Stomach smooth muscle (tissue), 2 donors: ENCODE results near the gene USP3.

Experiments
- H3K27ac ChIP-seq: one replicate; pipeline ENCODE4 v1.7.0; 2013; ENCODE audit warnings: mild to moderate bottlenecking, low read length, inconsistent platforms
- H3K27me3 ChIP-seq, 2 donors: one replicate each; pipeline ENCODE4 v1.7.0; 2013; ENCODE audit warnings: low read length in 2 of 2; ENCODE audit not compliant: insufficient read depth in 2 of 2, control insufficient read depth in 1 of 2
- H3K36me3 ChIP-seq, 2 donors: one replicate each; pipeline ENCODE4 v1.7.0; 2013; ENCODE audit warnings: low read length in 2 of 2; ENCODE audit not compliant: control insufficient read depth in 2 of 2, insufficient read depth in 2 of 2
- H3K4me1 ChIP-seq: one replicate; pipeline ENCODE4 v1.7.0; 2013; ENCODE audit warnings: low read length; ENCODE audit not compliant: control insufficient read depth, insufficient read depth
- H3K4me3 ChIP-seq, 2 donors: one replicate each; pipeline ENCODE4 v1.7.0; 2013; ENCODE audit warnings: low read length in 2 of 2
- H3K9ac ChIP-seq, 2 donors: one replicate each; pipeline ENCODE4 v1.7.0; 2013; ENCODE audit warnings: low read length in 2 of 2, mild to moderate bottlenecking in 1 of 2
- H3K9me3 ChIP-seq, 2 donors: one replicate each; pipeline ENCODE4 v1.7.0; 2013; ENCODE audit warnings: low read length in 2 of 2; ENCODE audit not compliant: control insufficient read depth in 2 of 2
- donor health status: healthy.
- donor health status: Pancreatic carcinoma.

USP3 gene

GRCh38 chr15:63506537-63507035 lies 2.2 kb downstream of the USP3 start:
- H3K27me3 ChIP-seq, result no peaks in the 10 kb centered on the region
- H3K4me3 ChIP-seq, result peak overlapping the region; percentile 83 to 84
- peak overlapping the region in 1 of 2 donors; percentile 86 for H3K9ac ChIP-seq
- H3K9me3 ChIP-seq, result no peaks in the 10 kb centered on the region
- no peaks in the 10 kb centered on the region for H3K36me3 ChIP-seq
- no peak overlapping the region for H3K27ac ChIP-seq
- H3K4me1 ChIP-seq, result peaks cover 25% of the 10 kb centered on the region

- Histone ChIP-seq H3K4me3 (no peak overlapping the region), H3K27me3 (no peaks in the 10 kb centered on the region), H3K27ac (no peak overlapping the region), H3K9ac (no peak overlapping the region), H3K9me3 (no peaks in the 10 kb centered on the region), H3K4me1 (peaks cover 11% of the 10 kb centered on the region), H3K36me3 (no peaks in the 10 kb centered on the region)
These were observed 3.8 kb downstream of the USP3 start for GRCh38 chr15:63507878-63508818.

GRCh38 chr15:63509056-63509954 lies 4.9 kb downstream of the USP3 start:
- Histone ChIP-seq H3K4me1 (peaks cover 3% of the 10 kb centered on the region), H3K27me3 (no peaks in the 10 kb centered on the region), H3K9ac (no peak overlapping the region), H3K9me3 (no peaks in the 10 kb centered on the region), H3K4me3 (no peak overlapping the region), H3K36me3 (no peaks in the 10 kb centered on the region), H3K27ac (no peak overlapping the region)

DNA sequence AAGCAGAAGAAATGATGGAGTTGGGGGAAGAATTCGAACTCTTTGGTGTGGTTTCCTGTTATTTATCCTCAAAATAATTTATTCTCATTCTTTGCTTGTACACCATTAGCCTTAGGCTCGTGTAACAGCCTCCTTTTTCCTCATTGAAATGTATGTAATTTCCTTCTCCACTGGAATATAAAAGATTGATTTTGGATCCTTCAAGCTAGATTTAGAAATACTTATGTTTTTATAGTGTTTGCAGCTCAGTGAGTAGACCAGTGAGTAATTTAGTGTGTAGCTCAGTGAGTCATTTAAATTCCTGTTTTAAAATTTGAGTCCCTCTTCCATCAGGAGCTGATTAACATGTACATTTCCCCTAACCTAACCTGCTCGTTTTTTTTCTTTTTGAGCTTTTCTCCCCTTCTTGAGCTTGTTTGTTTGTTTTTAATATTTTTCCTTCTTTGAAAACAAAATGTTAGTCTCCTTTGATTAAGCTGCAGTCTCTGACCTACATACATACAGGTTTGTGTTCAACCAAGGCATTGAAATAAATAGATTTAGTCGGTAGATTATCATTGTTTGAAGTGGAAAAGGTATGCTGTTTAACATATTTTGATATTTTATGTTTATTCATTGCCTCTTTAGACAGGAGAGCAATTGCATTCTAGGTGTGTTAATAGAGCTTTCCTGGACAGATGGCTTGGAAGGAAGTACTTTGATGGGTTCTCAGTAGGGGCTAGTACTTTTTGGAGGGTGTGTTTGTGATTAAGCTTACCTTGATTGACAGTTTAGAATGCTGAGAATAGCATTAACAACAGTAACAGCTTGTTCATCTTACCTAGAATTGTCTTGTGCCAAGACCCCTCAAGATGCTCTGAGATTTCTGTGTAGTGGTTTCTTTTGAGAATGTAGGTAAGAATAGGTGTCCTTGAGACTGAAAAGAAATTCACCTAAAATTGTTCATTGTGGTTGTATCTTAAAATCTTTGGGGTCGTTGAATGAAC lies 5.9 kb downstream of the USP3 start:
- H3K27me3 ChIP-seq, result no peaks in the 10 kb centered on the region
- H3K4me1 ChIP-seq, result peaks cover 3% of the 10 kb centered on the region
- no peaks in the 10 kb centered on the region for H3K9me3 ChIP-seq
- no peak overlapping the region for H3K27ac ChIP-seq
- no peaks in the 10 kb centered on the region for H3K36me3 ChIP-seq
- H3K4me3 ChIP-seq, result no peak overlapping the region
- no peak overlapping the region for H3K9ac ChIP-seq

DNA sequence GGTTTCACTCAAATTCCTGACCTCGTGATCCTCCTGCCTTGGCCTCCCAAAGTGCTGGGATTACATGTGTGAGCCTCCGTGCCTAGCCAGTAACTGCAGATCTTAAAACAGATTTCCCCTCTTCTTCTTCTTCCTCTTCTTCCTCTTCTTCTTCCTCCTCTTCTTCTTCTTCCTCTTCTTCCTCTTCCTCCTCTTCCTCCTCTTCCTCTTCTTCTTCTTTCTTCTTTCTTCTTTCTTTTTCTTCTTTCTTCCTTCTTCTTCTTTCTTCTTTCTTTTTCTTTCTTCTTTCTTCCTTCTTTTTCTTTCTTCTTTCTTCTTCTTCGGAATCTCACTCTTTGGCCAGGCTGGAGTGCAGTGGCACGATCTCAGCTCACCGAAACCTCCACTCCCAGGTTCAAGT lies 7.8 kb downstream of the USP3 start:
- Histone ChIP-seq H3K27ac (no peak overlapping the region), H3K4me3 (no peak overlapping the region), H3K36me3 (no peaks in the 10 kb centered on the region), H3K9me3 (no peaks in the 10 kb centered on the region), H3K4me1 (no peaks in the 10 kb centered on the region), H3K9ac (no peak overlapping the region), H3K27me3 (no peaks in the 10 kb centered on the region)

DNA sequence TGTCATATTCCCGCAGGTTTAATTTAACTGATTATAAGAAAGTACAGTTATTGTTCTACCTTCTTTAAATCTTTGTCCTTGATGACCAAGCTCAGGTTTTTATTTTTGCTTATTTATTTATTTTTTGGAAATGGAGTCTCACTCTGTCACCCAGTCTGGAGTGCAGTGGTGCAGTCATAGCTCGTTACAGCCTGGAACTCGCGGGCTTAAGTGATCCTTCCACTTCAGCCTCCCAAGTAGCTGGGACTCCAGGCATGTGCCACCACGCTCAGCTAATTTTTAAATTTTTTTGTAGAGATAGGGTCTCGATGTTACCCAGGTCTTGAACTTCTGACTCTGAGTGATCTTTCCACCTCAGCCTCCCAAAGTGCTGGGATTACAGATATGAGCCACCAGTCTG lies 8.9 kb downstream of the USP3 start:
- H3K27ac ChIP-seq, result no peak overlapping the region

DNA sequence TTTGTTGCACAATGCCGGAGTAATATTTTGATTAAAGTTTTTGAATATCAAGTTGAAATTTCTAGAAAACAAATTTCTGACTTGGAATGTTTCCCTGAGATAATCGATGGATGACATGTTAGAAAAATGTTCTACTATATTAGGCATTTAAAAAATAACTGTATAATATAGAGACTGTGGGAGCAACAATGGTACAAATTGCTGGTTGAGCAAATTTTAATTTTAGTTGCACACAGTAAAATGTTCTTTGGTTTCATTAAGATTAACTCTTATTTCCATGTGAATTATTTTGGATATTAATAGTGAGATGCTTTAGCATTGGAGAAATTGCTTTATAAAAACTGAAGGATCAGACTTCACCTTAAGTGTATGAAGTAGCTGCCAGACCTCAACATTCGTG lies 9.3 kb downstream of the USP3 start:
- Histone ChIP-seq H3K9ac (no peak overlapping the region), H3K27me3 (no peaks in the 10 kb centered on the region), H3K4me1 (no peaks in the 10 kb centered on the region), H3K4me3 (no peak overlapping the region), H3K9me3 (no peaks in the 10 kb centered on the region), H3K36me3 (no peaks in the 10 kb centered on the region), H3K27ac (no peak overlapping the region)

More for the DNA sequence above, 8.9 kb downstream of the USP3 start:
- Histone ChIP-seq H3K9ac (no peak overlapping the region), H3K36me3 (no peaks in the 10 kb centered on the region), H3K4me1 (no peaks in the 10 kb centered on the region), H3K27me3 (no peaks in the 10 kb centered on the region), H3K4me3 (no peak overlapping the region), H3K9me3 (no peaks in the 10 kb centered on the region)

DNA sequence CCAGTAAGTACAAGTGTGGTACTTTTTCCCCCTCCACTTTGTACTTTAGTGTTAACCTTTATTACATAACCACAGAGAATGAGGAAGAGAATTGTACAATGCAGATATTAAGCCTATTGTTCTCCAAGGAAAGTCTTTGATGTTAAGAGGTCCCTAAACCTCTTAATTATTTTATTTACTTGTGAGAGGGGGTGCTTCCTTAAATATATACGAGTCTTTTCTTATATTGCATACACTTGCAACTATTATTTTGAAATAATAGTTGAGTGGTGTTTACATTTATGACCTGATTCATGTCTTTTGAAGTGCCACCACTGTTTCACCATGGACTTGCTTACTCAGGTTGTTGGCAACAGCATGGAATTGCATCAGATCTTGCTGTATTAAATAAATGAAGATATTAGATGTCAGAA lies 10.1 kb downstream of the USP3 start:
- H3K4me3 ChIP-seq, result no peak overlapping the region
- H3K36me3 ChIP-seq, result no peaks in the 10 kb centered on the region
- H3K27ac ChIP-seq, result no peak overlapping the region
- H3K27me3 ChIP-seq, result no peaks in the 10 kb centered on the region
- no peaks in the 10 kb centered on the region for H3K4me1 ChIP-seq
- H3K9me3 ChIP-seq, result no peaks in the 10 kb centered on the region
- H3K9ac ChIP-seq, result no peak overlapping the region

DNA sequence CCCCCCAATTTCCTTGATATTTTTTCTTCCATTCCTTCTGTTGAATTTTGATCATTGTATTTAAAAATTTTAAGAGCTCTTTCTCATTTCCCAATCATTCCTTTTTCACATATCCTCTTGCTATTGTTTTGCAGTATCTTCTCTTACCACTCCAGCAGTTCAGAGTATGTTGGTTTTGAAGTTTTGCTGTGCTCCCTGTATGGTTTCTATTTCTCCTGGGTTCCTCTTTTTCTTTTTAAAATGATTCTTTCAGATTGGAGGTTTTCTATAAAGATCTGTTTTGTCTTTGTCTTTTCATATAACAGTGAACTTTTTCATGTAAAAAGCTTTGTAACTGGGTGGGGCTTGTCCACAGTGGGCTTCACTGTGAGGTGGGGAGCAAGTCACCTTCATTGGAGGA lies 12.8 kb downstream of the USP3 start:
- no peaks in the 10 kb centered on the region for H3K36me3 ChIP-seq
- no peak overlapping the region for H3K4me3 ChIP-seq
- no peak overlapping the region for H3K9ac ChIP-seq
- H3K9me3 ChIP-seq, result no peaks in the 10 kb centered on the region
- H3K27me3 ChIP-seq, result no peaks in the 10 kb centered on the region
- H3K27ac ChIP-seq, result no peak overlapping the region
- peaks cover 5% of the 10 kb centered on the region for H3K4me1 ChIP-seq

DNA sequence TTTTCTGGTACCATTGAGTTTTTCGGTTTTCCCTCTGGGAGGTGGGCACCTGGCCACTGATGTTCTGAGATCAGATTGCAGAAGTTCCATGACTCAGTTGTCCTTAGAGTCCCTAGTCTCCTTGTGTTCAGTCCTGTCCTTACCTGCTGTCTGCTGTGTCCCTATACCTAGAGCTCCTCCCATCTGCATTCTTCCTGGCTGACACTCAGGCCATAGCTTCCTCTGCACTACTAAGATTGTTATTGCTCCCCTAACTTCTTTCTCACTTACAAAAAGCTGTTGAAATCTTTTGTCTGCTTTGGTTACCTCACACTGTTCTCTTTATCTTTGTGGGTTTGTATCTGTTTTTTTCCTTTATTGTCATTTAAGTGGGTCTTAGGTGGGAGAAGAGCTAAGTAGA lies 13.2 kb downstream of the USP3 start:
- Histone ChIP-seq H3K9me3 (no peaks in the 10 kb centered on the region), H3K4me3 (no peak overlapping the region), H3K27ac (no peak overlapping the region), H3K9ac (no peak overlapping the region), H3K4me1 (peaks cover 5% of the 10 kb centered on the region), H3K27me3 (no peaks in the 10 kb centered on the region), H3K36me3 (no peaks in the 10 kb centered on the region)
